Mucosa of rectum (tissue), 2 donors: ENCODE data around the gene IFNLR1.

Experiments used
- H3K27ac ChIP-seq, 2 donors: one replicate each; pipeline ENCODE4 v1.7.0; 2013; ENCODE audit warnings: inconsistent platforms in 2 of 2, low read depth in 2 of 2, low read length in 2 of 2
- H3K27me3 ChIP-seq, 2 donors: one replicate each; pipeline ENCODE4 v1.7.0; 2013; ENCODE audit warnings: low read length in 2 of 2; ENCODE audit not compliant: control insufficient read depth in 2 of 2, insufficient read depth in 2 of 2
- H3K36me3 ChIP-seq, 2 donors: one replicate each; pipeline ENCODE4 v1.7.0; 2013; ENCODE audit warnings: low read length in 2 of 2; ENCODE audit not compliant: control insufficient read depth in 2 of 2, insufficient read depth in 2 of 2
- H3K4me1 ChIP-seq, 2 donors: one replicate each; pipeline ENCODE4 v1.7.0; 2013; ENCODE audit warnings: low read length in 2 of 2, mild to moderate bottlenecking in 1 of 2; ENCODE audit not compliant: control insufficient read depth in 2 of 2, insufficient read depth in 2 of 2
- H3K4me3 ChIP-seq, 2 donors: one replicate each; pipeline ENCODE4 v1.7.0; 2013; ENCODE audit warnings: low read length in 2 of 2
- H3K9ac ChIP-seq, 2 donors: one replicate each; pipeline ENCODE4 v1.7.0; 2013; ENCODE audit warnings: low read length in 2 of 2, low read depth in 1 of 2, mild to moderate bottlenecking in 1 of 2
- H3K9me3 ChIP-seq, 2 donors: one replicate each; pipeline ENCODE4 v1.7.0; 2013; ENCODE audit warnings: low read length in 2 of 2; ENCODE audit not compliant: control insufficient read depth in 2 of 2
- donor health status: healthy.
- donor health status: Normal muscosa, but diverticular disease.

Gene IFNLR1

DNA sequence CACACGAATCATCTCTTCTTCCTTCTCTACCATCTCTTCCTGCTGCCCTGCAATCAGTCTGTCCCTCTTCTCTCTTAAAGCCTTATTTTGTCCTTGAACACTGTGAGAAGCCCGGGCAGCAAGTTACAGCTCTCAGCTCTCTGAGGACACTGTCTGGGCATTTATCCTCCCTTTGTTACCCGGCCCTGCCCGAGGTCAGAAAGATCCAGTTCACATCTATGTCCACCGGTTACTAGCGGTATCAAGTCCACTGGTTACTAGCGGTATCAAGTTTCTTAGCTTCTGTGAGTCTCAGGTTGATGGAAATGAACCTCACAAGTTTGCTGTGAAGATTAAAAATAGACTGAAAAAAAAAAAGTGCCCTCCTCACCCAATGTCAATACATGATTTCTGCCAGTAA, 18.8 kb downstream of the IFNLR1 start:
- H3K27ac ChIP-seq, result no peak overlapping the region
- H3K27me3 ChIP-seq, result no peaks in the 10 kb centered on the region
- peaks cover 0 to 19% of the 10 kb centered on the region in 2 donors for H3K36me3 ChIP-seq
- no peak overlapping the region for H3K4me3 ChIP-seq
- H3K9ac ChIP-seq, result no peak overlapping the region
- H3K4me1 ChIP-seq, result no peaks in the 10 kb centered on the region
- H3K9me3 ChIP-seq, result no peaks in the 10 kb centered on the region

DNA sequence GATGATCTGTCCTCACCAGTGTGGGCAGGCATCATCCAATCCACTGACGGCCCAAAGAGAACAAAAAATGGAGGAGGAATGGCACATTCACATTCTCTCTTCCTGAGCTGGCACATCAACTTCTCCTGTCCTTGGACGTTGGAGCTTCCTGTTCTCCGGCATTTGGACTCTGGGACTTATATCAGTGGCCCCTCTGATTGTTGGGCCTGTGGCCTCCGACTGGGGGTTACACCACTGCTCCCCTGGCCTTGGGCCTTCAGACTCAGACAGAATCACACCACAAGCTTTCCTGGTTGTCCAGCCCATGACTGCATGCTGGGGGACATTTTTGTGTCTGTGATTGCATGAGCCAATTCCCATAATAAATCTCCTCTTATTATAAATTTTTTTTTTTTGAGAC, 20.1 kb downstream of the IFNLR1 start:
- H3K4me1 ChIP-seq, result no peaks in the 10 kb centered on the region
- H3K27ac ChIP-seq, result no peak overlapping the region
- H3K9me3 ChIP-seq, result no peaks in the 10 kb centered on the region
- no peak overlapping the region for H3K9ac ChIP-seq
- peaks cover 0 to 19% of the 10 kb centered on the region in 2 donors for H3K36me3 ChIP-seq
- H3K4me3 ChIP-seq, result no peak overlapping the region
- no peaks in the 10 kb centered on the region for H3K27me3 ChIP-seq

DNA sequence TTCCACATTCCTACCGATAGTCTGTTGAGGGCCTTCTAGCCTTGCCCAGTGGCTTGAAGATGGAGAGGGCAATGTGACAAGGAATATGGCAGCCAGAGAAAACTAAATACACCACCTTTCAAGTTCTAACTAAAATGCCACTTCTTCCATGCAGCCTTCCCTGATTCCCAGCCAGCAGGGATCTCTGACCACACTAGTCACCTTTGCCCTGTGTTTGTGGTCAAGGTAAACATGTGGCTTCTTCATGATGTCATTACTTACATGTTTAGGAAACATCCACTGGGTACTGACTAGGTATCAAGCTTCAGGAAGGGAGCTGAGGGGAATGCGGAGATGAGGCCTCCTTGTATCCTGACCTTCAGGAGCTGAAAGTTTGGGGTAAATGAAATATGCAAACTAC, 21.6 kb downstream of the IFNLR1 start:
- Histone ChIP-seq H3K9me3 (no peaks in the 10 kb centered on the region), H3K4me3 (no peak overlapping the region), H3K27me3 (no peaks in the 10 kb centered on the region), H3K4me1 (peaks cover 0 to 10% of the 10 kb centered on the region in 2 donors), H3K9ac (no peak overlapping the region), H3K27ac (no peak overlapping the region), H3K36me3 (peaks cover 0 to 19% of the 10 kb centered on the region in 2 donors)

DNA sequence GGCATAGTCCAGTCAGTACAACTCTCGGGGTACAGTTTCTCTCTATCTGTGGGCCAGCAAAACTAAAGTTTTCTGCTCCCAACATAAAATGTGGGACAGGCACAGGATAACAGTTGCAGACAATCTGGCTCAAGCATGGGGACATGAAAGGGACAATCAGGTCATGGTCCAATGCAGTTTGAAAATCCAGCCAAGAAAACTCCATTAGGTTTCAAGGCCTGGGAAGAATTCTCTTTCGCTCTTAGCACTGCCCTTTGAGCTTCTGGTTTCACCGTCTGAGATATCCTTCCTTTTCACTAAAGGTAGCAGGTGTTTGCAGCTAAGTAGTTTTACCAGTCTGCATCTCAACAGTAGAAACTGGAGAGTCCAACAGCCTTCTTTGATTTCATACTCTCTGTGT, 23.1 kb downstream of the IFNLR1 start:
- Histone ChIP-seq H3K36me3 (peaks cover 2 to 20% of the 10 kb centered on the region in 2 donors), H3K27me3 (no peaks in the 10 kb centered on the region), H3K4me3 (no peak overlapping the region), H3K9me3 (no peaks in the 10 kb centered on the region), H3K4me1 (peaks cover 0 to 10% of the 10 kb centered on the region in 2 donors), H3K27ac (no peak overlapping the region), H3K9ac (no peak overlapping the region)

DNA sequence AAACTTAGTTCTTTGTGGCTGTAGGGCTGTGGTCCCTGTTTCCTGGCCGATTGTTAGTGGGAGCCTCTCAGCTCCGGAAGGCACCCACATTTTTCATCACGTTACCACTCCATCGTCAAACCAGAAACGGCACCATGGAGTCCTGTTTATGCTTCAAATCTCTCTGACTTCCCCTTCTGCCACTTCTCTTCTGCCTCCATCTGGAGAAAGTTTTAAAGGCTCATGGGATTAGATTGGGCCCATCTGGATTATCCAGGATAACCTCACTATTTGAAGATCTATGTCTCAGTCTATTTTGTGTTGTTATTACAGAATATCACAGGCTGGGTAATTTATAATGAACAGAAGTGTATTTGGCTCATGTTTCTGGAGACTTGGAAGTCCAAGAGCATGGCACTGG, 24.9 kb downstream of the IFNLR1 start:
- peaks cover 6 to 24% of the 10 kb centered on the region in 2 donors for H3K36me3 ChIP-seq
- peaks cover 0 to 10% of the 10 kb centered on the region in 2 donors for H3K4me1 ChIP-seq
- H3K4me3 ChIP-seq, result no peak overlapping the region
- no peak overlapping the region for H3K9ac ChIP-seq
- no peaks in the 10 kb centered on the region for H3K27me3 ChIP-seq
- no peaks in the 10 kb centered on the region for H3K9me3 ChIP-seq
- no peak overlapping the region for H3K27ac ChIP-seq

DNA sequence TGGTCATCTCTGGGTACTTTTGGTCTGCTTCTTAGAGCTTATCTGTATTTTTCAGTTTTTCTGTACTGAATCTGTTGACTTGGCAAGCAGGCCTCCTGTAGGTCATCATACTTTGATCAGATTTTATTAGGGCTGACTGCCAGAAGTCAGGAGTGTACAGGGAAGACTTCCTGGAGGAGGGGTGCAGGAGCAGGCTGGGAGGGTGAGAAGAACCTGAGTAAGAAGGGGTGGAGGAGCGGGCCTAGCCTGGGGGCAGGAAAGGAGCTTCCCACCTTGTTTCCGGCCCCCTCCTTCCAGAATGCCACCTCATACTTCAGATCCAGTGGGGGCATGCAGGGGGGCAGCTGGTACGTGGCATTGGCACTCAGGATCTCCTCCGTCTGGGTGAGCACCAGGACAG, 25.8 kb downstream of the IFNLR1 start:
- Histone ChIP-seq H3K27ac (peak overlapping the region in 1 of 2 donors; percentile 67), H3K9ac (peak overlapping the region in 1 of 2 donors; percentile 19), H3K4me1 (peaks cover 0 to 10% of the 10 kb centered on the region in 2 donors), H3K27me3 (no peaks in the 10 kb centered on the region), H3K36me3 (peaks cover 6 to 24% of the 10 kb centered on the region in 2 donors), H3K9me3 (no peaks in the 10 kb centered on the region), H3K4me3 (no peak overlapping the region)

DNA sequence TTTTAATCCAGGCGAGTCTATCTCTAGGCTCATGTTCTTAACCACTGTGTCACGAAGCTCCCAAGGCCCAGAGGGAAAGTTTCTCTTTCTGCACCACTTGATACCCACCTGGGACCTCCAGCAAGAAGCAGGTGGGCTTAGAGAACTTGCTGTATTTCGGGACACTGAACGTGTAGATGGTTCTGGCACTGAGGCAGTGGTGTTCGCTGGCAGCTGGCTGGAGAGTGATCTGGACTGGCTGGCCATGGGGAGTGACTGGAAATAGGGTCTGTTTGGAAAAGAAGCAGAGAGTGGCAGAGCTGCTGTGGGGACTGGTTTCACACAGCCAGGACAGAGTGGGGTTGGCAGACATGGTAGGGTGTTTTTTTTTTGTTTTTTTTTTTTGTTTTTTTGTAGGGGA, 27.7 kb downstream of the IFNLR1 start:
- no peaks in the 10 kb centered on the region for H3K9me3 ChIP-seq
- H3K4me1 ChIP-seq, result peaks cover 0 to 15% of the 10 kb centered on the region in 2 donors
- no peaks in the 10 kb centered on the region for H3K27me3 ChIP-seq
- no peak overlapping the region for H3K4me3 ChIP-seq
- H3K27ac ChIP-seq, result no peak overlapping the region
- no peak overlapping the region for H3K9ac ChIP-seq
- H3K36me3 ChIP-seq, result peaks cover 6 to 16% of the 10 kb centered on the region in 2 donors

DNA sequence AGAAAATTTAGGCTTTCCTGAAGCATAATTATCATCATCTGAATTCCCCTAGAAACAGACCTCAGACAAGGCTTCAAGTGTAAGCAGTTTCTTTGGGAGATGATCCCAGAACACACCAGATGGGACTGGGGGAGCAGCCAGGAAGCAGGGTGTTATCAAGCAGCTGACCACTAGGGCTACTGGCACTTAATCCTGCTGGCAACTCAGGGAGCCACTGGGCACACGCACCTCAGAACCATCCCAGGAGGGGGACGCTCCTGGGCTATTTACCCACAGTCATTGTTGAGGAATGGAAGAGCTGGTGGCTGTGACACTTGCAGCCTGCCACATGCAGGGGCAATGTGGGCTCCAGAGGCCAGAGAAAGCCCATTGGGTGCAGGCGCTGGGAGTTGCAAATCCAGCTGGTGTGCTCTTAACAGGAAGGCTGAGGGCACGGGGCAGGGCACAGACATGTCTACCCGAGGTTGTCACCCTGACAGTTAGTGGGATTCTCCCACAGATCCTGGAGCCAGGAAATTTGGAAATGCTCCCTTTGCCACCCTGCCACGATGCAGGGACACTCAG, 29.1 kb downstream of the IFNLR1 start:
- Histone ChIP-seq H3K27me3 (no peaks in the 10 kb centered on the region), H3K36me3 (peaks cover 6 to 16% of the 10 kb centered on the region in 2 donors), H3K9ac (no peak overlapping the region), H3K9me3 (no peaks in the 10 kb centered on the region), H3K4me3 (no peak overlapping the region), H3K4me1 (peaks cover 0 to 15% of the 10 kb centered on the region in 2 donors), H3K27ac (no peak overlapping the region)

DNA sequence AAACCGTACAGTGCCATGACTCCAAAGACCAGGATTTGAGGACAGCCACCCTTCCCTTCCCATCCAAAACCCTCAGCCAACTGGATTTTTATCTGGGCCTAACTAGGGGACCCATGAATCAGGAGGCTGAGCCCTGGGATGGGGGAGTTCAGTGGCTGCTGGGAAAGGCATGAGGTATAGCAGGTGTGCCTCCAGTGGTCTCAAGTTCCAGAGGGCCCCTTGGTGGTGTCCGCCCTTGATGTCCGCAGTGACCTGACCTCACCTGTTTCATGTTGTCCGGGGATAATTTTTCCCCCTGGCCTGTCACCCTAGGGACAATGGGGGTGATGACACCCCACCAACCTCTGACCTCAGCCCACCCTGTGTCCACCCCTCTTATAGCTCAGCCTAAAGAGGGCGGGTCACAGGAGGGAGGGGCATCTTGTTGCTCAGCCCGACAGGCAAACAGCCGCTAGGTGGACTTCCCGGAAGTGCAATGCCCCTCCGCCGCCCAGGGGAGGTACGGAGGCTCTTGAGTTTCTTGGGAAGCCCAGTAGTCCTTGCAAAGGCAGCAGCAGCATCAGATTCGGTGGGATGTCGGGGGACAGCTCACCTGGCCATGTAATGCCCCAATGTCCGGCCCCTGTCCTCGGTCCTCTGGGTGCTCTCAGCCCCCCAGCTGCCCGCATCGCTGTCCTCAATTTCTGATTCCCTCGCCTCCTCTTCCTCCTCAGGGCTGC, 30.4 kb downstream of the IFNLR1 start:
- Histone ChIP-seq H3K27me3 (no peaks in the 10 kb centered on the region), H3K27ac (no peak overlapping the region), H3K4me1 (peaks cover 0 to 15% of the 10 kb centered on the region in 2 donors), H3K4me3 (no peak overlapping the region), H3K9me3 (no peaks in the 10 kb centered on the region), H3K36me3 (peaks cover 6 to 16% of the 10 kb centered on the region in 2 donors), H3K9ac (no peak overlapping the region)

DNA sequence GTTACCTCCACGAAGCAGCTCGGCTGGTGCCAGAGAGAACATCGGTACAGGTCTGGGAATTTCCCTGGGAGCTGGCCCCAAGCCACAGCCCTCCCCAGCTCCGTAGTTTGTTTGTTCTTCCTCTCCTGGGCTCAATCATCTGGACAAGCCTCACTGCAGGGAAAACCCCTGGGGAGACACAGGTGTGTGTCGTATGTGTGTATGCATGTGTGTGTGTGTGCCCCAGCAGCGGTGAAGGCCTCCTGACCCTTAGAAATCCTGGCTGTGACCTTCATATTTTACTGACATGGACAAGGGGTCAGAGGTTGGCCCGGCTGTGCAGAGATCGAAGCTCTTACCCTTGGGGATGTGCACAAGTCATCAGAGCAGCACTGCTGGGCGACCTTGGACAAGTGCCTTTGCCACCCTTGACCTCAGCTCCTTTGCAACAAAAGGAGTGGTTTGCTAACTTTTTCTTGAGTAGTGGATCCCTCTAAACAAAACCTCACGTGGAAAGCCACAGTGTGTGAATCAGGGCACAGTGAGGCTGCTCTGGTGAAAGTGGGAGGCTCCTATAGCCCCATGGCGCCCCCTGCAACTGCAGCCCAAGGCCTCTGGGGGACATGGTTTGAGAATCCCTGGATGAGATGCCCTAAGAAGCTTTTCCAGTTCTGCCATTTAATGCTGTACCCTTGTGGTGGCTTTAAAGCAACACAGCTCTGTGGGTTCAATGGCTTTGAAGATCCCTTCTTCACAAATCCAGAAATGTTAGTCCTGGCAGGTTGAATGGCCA, 31.9 kb downstream of the IFNLR1 start:
- no peak overlapping the region for H3K27ac ChIP-seq
- no peaks in the 10 kb centered on the region for H3K9me3 ChIP-seq
- no peaks in the 10 kb centered on the region for H3K27me3 ChIP-seq
- H3K4me1 ChIP-seq, result peaks cover 6 to 15% of the 10 kb centered on the region in 2 donors
- no peak overlapping the region for H3K4me3 ChIP-seq
- H3K9ac ChIP-seq, result no peak overlapping the region
- H3K36me3 ChIP-seq, result peaks cover 6 to 16% of the 10 kb centered on the region in 2 donors
